AG04449 (cell line): ENCODE measurements around the gene NDUFB7.
"Not testable (repeated sequence)": the region's sequence is repeated elsewhere in the genome, so short reads cannot be mapped to it uniquely, and the experiment has no call there.

ENCODE experiments used
- CTCF ChIA-PET: fragments of 350-600 bp; formaldehyde crosslinking; extraction: SDS; loops from one replicate; lab custom pipeline; 2021; ENCODE audit warnings: antibody characterized with exemption; lab: Yijun Ruan, JAX
- POLR2A ChIA-PET: fragments of 400-600, 350-600 bp; formaldehyde crosslinking; extraction: SDS; loops from one replicate; lab custom pipeline; 2020; ENCODE audit warnings: antibody characterized with exemption, inconsistent platforms; lab: Yijun Ruan, JAX
- DNase-seq: peaks from one replicate; pipeline ENCODE4 v3.0.0-alpha.2; 2010; ENCODE audit warnings: low read depth, low spot score
- H3K4me3 ChIP-seq: 2 replicates; pipeline ENCODE4 v1.5.1; 2011; ENCODE audit warnings: low read depth, mild to moderate bottlenecking, control low read depth, low read length
- TF ChIP-seq, protein P1 (sequence below): IDR thresholded peaks from one replicate; pipeline ENCODE4 v1.5.1; 2011; ENCODE audit warnings: mild to moderate bottlenecking, moderate library complexity, low read length, control low read depth, inconsistent platforms; ENCODE audit not compliant: insufficient read depth; ENCODE audit errors: missing control alignments

Gene NDUFB7

DNA sequence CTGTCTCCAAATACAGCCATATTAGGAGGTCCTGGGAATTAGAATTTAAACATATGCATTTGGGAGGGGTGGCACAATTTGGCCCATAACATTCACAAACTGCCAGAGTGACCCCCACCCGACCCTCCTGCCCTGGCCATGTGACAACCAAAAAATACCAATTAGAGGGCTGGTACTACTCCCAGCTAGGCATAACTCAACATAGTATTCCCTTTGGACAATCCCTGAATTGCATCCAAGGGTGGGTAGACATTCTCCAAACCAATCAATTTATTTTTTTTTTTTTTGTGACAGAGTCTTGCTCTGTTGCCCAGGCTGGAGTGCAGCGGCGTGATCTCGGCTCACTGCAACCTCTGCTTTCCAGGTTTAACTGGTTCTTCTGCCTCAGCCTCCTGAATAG is 40.8 kb upstream of the NDUFB7 start:
- TF ChIP-seq, protein P1, sequence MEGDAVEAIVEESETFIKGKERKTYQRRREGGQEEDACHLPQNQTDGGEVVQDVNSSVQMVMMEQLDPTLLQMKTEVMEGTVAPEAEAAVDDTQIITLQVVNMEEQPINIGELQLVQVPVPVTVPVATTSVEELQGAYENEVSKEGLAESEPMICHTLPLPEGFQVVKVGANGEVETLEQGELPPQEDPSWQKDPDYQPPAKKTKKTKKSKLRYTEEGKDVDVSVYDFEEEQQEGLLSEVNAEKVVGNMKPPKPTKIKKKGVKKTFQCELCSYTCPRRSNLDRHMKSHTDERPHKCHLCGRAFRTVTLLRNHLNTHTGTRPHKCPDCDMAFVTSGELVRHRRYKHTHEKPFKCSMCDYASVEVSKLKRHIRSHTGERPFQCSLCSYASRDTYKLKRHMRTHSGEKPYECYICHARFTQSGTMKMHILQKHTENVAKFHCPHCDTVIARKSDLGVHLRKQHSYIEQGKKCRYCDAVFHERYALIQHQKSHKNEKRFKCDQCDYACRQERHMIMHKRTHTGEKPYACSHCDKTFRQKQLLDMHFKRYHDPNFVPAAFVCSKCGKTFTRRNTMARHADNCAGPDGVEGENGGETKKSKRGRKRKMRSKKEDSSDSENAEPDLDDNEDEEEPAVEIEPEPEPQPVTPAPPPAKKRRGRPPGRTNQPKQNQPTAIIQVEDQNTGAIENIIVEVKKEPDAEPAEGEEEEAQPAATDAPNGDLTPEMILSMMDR = no peak
- H3K4me3 ChIP-seq = no peak overlapping the region
- CTCF ChIA-PET = no interaction called here
- POLR2A ChIA-PET = no interaction called here
- DNase-seq = no peak

GRCh38 chr19:14612242-14612641 is 40.4 kb upstream of the NDUFB7 start:
- CTCF ChIA-PET, H3K4me3 ChIP-seq, POLR2A ChIA-PET, DNase-seq: not testable (repeated sequence)

DNA sequence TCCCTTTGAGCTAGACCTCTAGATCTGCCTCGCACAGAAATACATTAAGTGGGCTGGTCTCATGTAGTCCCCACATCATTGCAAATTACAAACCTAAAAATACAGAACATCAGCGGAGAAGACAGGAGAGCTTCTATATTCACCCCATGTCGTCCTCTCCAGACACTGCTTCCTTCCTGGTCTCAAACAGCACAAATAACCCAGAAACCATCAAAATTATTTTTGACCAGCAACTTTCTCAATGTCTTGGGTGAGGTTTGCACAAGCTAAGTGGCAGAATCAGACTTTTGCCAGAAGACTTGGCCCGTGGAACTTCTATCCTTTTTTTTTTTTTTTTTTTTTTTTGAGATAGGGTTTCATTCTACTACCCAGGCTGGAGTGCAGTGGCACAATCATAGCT is 39.2 kb upstream of the NDUFB7 start:
- DNase-seq = no peak
- POLR2A ChIA-PET = no interaction called here
- TF ChIP-seq, protein P1 = no peak
- no peak overlapping the region for H3K4me3 ChIP-seq
- CTCF ChIA-PET = no interaction called here

- H3K4me3 ChIP-seq = no peak overlapping the region
- POLR2A ChIA-PET = no interaction called here
- CTCF ChIA-PET = no interaction called here
- TF ChIP-seq, protein P1 = no peak
- no peak for DNase-seq
Observed at GRCh38 chr19:14606627-14607026, 34.8 kb upstream of the NDUFB7 start.

DNA sequence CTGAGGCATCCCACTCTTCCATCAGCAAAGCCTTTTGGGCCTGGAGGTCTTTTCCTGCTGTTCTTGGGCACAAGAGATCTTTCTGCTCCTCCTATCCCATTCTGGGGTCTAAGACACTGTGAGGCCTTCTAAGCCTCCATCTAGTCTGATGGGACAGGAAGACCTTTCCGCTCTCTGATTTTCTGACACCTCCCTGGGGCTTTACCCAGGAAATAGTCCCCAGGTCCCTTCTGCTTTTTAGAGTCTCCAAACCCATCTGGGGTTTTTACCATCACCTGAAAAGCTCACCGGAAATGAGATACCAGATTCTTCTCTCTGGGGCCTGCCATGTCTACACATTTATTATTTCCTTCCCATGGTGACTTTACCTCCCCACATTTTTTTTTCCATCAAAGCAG is 32.1 kb upstream of the NDUFB7 start:
- ChIA-PET POLR2A (no interaction called here), CTCF (no interaction called here)
- TF ChIP-seq, protein P1 = no peak
- DNase-seq = no peak
- H3K4me3 ChIP-seq = no peak overlapping the region

DNA sequence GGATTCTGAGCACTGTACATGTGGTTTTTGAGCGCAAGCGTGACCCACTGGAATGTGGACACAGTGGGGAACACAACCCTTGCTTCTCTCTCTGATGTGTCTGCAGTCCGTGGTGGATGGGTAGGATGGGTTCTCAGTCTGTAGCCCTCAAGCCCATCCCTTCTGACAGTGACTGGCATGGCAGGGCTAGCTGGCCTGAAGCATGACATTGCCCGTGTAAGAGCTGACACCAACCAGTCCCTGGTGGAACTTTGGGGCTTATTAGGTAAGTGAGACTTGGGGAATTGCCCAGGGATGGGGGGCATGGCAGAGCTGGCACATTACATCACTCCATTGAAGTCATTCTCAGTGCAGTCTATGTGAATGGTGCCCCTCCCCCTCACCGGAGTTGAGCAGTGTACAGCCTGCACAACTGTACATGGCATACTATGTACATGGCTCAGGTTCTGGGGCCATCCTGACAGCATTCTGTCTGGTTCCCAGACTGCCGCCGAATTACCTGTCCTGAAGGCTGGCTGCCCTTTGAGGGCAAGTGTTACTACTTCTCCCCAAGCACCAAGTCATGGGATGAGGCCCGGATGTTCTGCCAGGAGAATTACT is 27.8 kb upstream of the NDUFB7 start:
- ChIA-PET POLR2A (no interaction called here), CTCF (no interaction called here)
- no peak for DNase-seq
- no peak overlapping the region for H3K4me3 ChIP-seq
- TF ChIP-seq, protein P1 = no peak

DNA sequence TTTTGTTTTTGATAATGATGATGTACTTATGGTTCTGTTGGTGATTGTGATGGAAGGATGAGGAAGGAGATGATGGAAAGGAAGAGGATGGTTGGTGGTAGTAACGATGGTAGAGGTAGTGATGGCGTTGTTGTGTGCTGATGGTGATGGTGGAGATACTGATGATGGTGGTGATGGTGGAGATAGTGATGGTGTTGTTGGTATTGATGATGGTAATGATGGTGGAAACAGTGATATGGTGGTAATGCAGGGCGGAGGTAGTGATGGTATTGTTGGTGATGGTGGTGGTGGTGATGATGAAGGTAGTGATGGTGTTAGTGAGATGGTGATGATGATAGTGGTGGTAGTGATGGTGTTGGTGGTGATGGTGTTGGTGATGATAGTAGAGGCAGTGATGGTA is 23.7 kb upstream of the NDUFB7 start:
- TF ChIP-seq, protein P1 = no peak
- CTCF ChIA-PET = no interaction called here
- no peak overlapping the region for H3K4me3 ChIP-seq
- no peak for DNase-seq
- POLR2A ChIA-PET = no interaction called here

GRCh38 chr19:14589433-14589832 is 17.6 kb upstream of the NDUFB7 start:
- CTCF ChIA-PET, POLR2A ChIA-PET, H3K4me3 ChIP-seq, DNase-seq: not testable (repeated sequence)

GRCh38 chr19:14585187-14585586 is 13.3 kb upstream of the NDUFB7 start:
- H3K4me3 ChIP-seq, DNase-seq, POLR2A ChIA-PET: not testable (repeated sequence)
- CTCF ChIA-PET = interaction anchor here (1.8 kb wide), 1 partner anchor 11 kb away, joined by 5 read pairs; no protein-coding TSS in a partner anchor

GRCh38 chr19:14584372-14584771 is 12.5 kb upstream of the NDUFB7 start:
- DNase-seq, CTCF ChIA-PET, POLR2A ChIA-PET, H3K4me3 ChIP-seq: not testable (repeated sequence)
